Purkinje cell (primary cell): ENCODE measurements around the gene OGFOD1. TPM values are rescaled to one million over a fixed set of nuclear protein-coding genes. Genes with fewer than 3 reads are reported as not detected.

Experiments
- polyA plus RNA-seq: library from polyadenylated mRNA; unstranded; fragments of >200 nt; fragmentation: Nextera tagmentation; gene quantifications from 2 replicates; pipeline ENCODE4 v1.2.1, GENCODE V29; 2014

The OGFOD1 gene
- polyA plus RNA-seq, result 12.3 and 25.2 TPM in 2 replicates

DNA sequence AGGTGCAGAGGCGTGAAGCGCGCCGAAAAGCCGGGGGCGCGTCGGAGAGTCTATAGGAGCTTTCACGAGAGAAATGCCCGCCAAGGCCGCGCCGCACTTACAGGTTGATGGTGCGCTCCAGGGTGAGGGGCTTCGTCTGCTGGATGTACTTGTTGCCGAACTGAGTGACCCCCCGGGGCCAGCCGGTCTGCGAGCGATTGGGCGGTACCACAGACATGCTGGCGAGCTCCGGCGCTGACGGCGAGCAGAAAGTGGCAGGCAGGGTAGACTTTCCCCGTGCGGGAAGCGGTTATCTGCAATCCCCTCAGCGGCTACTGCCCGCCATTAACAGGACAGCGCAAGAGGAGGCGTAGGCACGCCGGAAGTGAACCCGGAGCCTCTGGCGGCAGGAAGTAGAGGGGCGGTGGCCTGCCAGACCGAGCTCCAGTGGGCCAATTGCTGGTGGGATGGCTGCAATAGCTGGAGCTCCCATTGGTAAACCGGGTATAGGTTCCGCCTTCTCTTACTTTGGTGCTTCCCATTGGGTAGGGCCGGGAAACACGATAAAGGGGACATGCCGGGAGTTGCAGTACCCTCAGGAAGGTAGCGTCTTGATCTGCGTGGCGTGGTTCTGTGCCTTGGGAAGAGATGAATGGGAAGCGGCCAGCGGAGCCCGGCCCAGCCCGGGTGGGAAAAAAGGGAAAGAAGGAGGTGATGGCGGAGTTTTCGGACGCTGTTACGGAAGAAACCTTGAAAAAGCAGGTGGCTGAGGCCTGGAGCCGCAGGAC is at the start of gene OGFOD1, which contains the start of gene NUDT21:
OGFOD1 (plus strand) TSS at position 569 of the 767 bp plus-strand sequence; CDS start at position 628, 59 bp downstream.
NUDT21 (minus strand) TSS at position 347 of the 767 bp plus-strand sequence; CDS start at position 217, 130 bp downstream.

DNA sequence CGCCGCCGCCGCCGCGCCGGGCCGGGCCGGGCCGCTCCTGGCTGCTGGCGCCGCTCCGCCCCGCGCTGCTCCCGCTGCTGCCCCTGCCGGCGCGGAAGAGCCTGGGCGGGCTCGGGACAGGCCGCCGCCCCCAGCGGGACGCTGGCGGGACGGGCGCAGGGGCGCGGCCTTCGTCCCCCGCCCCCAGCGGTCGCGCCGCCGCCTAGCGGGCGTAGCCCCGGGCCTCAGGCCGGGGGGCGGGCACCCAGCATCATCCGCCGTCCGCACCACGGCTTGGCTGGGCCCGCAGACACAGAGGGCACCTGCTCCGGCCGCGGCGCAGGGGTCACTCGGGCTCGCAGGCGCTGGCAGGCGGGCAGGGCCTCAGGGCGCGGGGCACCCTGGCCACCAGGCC is 25.9 kb upstream of the OGFOD1 start, which contains the start of gene AMFR:
AMFR (minus strand) TSS at position 107 of the 394 bp plus-strand sequence. CDS start 218 bp downstream, outside the sequence.

DNA sequence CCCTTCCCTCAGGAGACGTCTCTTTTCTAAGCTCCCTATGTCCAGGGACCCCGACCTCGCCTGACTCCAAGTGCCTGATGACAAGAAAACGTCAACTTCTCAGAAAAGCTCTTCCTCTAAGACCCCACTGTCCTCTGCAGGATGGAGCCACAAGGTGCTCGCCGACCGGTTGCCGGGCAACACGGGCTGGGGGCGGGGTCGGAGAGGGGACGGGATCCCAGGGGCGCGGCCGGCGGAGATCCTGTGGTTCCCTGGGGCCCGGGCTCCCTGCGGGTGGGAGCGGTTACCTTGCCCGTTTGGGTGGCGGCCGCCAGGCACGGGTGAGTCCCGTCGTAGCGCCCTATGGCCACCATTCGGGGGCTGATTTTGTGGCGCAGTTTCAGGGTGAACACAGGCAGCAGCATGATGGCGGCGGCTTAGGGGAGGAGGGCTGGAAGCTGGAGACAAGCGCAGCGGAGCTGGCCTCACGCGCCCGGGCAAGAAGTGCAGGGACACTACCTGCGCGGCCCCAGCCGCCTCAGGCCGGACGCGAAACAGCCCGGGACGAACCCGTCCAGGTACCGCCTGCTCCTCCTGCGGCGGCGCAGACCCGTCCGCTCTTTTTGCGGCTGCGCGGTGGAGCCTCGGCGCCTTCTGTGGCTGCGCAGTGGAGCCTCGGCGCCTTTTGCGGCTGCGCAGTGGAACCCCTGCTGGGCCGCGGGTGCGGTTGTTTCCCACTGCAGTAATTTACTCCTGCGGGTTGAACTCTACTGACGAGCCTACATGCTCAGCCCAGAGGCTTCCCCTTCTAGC is 68.3 kb downstream of the OGFOD1 start, which contains the start of gene BBS2:
BBS2 (minus strand) TSS at position 566 of the 792 bp plus-strand sequence; CDS start at position 404, 162 bp downstream.

Other genes with a start within 250 kb of the OGFOD1 start
- gene AMFR, start 26.0 kb upstream of the OGFOD1 start, polyA plus RNA-seq, result 42.6 and 42.7 TPM in 2 replicates
- 37.6 and 46.9 TPM in 2 replicates for gene NUDT21, start 222 bp upstream of the OGFOD1 start, polyA plus RNA-seq
- 36.6 and 49.7 TPM in 2 replicates for gene BBS2, start 68.5 kb downstream of the OGFOD1 start, polyA plus RNA-seq
- not detected in 2 replicates for gene MT4, start 113.5 kb downstream of the OGFOD1 start, polyA plus RNA-seq
- 349 and 352 TPM in 2 replicates for gene MT3, start 138.0 kb downstream of the OGFOD1 start, polyA plus RNA-seq
- 58.8 and 63.5 TPM in 2 replicates for gene MT2A, start 157.0 kb downstream of the OGFOD1 start, polyA plus RNA-seq
- gene MT1E, start 174.2 kb downstream of the OGFOD1 start, polyA plus RNA-seq, result 34.2 and 49.3 TPM in 2 replicates
- gene MT1M, start 181.1 kb downstream of the OGFOD1 start, polyA plus RNA-seq, result 3.7 and 6.7 TPM in 2 replicates
- gene MT1A, start 187.1 kb downstream of the OGFOD1 start, polyA plus RNA-seq, result 3.5 TPM in 1 of 2 replicates, not detected in the other
- not detected in 2 replicates for gene MT1B, start 200.3 kb downstream of the OGFOD1 start, polyA plus RNA-seq
- 3.5 and 4.8 TPM in 2 replicates for gene MT1F, start 206.4 kb downstream of the OGFOD1 start, polyA plus RNA-seq
- 8.2 and 9.3 TPM in 2 replicates for gene MT1G, start 216.5 kb downstream of the OGFOD1 start, polyA plus RNA-seq
- gene MT1H, start 218.3 kb downstream of the OGFOD1 start, polyA plus RNA-seq, result not detected in 2 replicates
- 397 and 562 TPM in 2 replicates for gene MT1X, start 230.9 kb downstream of the OGFOD1 start, polyA plus RNA-seq